Measurements from ENCODE around the gene LOXL1. TPM values are rescaled to one million over a fixed set of nuclear protein-coding genes. Genes with fewer than 3 reads are reported as not detected.

The LOXL1 gene
- total RNA-seq, 1 donor from 2014 or later = 280 TPM

DNA sequence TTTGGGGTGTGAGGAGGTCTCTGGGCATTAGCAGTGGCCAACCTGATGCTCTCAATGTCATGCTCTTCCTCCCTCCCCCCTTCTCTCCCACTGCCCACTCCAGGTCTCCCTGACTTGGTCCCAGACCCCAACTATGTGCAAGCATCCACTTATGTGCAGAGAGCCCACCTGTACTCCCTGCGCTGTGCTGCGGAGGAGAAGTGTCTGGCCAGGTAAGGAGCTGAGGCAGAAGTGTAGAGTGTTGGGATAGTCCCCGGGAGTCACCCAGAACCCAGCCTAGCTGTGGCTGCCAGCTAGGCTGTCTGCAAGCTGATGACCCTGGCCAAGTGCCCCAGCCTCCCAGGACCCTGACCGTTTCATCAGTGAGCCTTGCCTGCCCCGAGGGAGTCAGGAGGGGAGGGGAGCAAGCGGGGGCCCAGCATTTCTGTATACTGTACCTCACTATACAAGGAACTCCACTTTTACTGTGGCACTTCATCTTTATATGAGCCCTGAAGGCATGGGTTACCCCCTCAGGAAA is 16.5 kb downstream of the LOXL1 start:
- Histone ChIP-seq H3K9me3 (ENCODE audit: insufficient read depth, low read depth, low read length) (no peaks in the 10 kb centered on the region), H4K20me1 (ENCODE audit: insufficient read depth, low read length) (peaks cover 3% of the 10 kb centered on the region), H3K4me2 (ENCODE audit: low read length) (no peak overlapping the region), H2AFZ (ENCODE audit: low read depth, low read length) (no peak overlapping the region), H3K27ac (ENCODE audit: low read depth, low read length) (peak overlapping the region; percentile 98), H3K36me3 (ENCODE audit: insufficient read depth, low read length) (peaks cover 17% of the 10 kb centered on the region), H3K4me1 (ENCODE audit: insufficient read depth, low read length) (peaks cover 46% of the 10 kb centered on the region), H3K79me2 (ENCODE audit: insufficient read depth, low read length) (peaks cover 70% of the 10 kb centered on the region), H3K9ac (ENCODE audit: low read length) (peak overlapping the region; percentile 86), H3K27me3 (ENCODE audit: insufficient read depth, low read length) (no peaks in the 10 kb centered on the region), H3K4me3 (ENCODE audit: insufficient read depth, low read depth, low read length) (no peak overlapping the region)
- H3K36me3 Mint-ChIP-seq (ENCODE audit: low read depth, unreplicated experiment) = peaks cover 35% of the 10 kb centered on the region
- peaks cover 2% of the 10 kb centered on the region for H3K9me3 Mint-ChIP-seq (ENCODE audit: unreplicated experiment)
- DNase-seq (ENCODE audit: low read depth) = no peak
- H3K27me3 Mint-ChIP-seq (ENCODE audit: low read depth, unreplicated experiment) = no peaks in the 10 kb centered on the region
- FAIRE-seq = no peak
- no peak overlapping the region for H3K4me3 Mint-ChIP-seq (ENCODE audit: unreplicated experiment)
- peak overlapping the region; percentile 98 for H3K27ac Mint-ChIP-seq (ENCODE audit: unreplicated experiment)
- TF ChIP-seq EZH2 (IDR thresholded peaks at IDR 0.05; ENCODE audit: insufficient read depth, low read length) = no peak
- TF ChIP-seq, protein P1, sequence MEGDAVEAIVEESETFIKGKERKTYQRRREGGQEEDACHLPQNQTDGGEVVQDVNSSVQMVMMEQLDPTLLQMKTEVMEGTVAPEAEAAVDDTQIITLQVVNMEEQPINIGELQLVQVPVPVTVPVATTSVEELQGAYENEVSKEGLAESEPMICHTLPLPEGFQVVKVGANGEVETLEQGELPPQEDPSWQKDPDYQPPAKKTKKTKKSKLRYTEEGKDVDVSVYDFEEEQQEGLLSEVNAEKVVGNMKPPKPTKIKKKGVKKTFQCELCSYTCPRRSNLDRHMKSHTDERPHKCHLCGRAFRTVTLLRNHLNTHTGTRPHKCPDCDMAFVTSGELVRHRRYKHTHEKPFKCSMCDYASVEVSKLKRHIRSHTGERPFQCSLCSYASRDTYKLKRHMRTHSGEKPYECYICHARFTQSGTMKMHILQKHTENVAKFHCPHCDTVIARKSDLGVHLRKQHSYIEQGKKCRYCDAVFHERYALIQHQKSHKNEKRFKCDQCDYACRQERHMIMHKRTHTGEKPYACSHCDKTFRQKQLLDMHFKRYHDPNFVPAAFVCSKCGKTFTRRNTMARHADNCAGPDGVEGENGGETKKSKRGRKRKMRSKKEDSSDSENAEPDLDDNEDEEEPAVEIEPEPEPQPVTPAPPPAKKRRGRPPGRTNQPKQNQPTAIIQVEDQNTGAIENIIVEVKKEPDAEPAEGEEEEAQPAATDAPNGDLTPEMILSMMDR (IDR thresholded peaks at IDR 0.05; ENCODE audit: insufficient read depth, low read depth, low read length) = no peak
- peaks cover 71% of the 10 kb centered on the region for H3K4me1 Mint-ChIP-seq (ENCODE audit: low read depth, unreplicated experiment)

DNA sequence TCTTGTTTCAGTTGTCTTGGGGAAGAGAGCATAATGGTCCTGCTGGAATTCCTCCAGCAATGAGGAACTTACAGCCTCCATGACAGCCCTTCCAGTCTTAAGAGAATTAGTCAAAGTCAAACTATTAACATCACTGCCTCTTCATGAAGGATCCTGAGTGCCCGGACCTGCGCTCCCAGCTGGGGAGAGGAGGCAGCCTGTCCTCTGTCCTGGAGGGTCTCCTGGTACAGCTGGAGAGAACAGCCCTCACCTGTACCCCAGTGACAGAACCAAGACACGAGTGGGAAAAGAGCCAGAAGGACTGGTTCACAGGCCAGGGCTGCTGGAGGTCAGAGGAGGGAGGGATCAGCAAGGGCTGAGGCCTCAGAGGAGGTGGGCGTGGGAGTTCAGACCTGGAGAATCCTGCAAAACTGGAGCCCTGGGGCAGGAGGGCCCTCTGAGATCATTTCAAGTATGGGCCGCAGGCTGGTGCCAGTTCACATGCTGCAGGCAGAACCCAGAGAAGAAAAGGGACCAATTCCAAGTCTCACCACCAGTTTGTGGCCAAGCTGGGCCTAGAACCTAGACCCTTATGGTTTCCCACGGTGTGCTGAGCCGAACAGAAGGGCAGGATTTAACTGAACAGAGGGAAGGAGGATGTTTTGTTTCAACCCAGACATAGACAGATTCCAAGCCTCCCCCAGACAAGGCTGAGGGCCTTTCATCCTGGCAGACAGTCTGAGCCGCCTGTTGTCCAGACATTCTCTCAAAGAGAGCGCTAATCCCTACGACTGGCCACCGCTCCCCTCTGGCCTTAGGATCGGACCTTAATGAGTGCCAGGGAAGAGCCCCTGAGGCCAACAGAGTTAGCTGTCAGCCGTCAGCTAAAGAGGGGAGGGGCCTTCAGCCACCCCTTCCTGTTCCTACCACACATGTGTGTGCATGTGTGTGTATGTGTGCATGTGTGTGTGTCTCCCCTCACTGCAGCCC is 18.2 kb downstream of the LOXL1 start:
- Histone ChIP-seq H3K27me3 (ENCODE audit: insufficient read depth, low read length) (no peaks in the 10 kb centered on the region), H3K27ac (ENCODE audit: low read depth, low read length) (peak overlapping the region; percentile 17)

More for the DNA sequence above, 18.2 kb downstream of the LOXL1 start:
- peaks cover 34% of the 10 kb centered on the region for H3K36me3 Mint-ChIP-seq (ENCODE audit: low read depth, unreplicated experiment)
- peak overlapping the region; percentile 12 for H3K9ac ChIP-seq (ENCODE audit: low read length)
- TF ChIP-seq, protein P1 (IDR thresholded peaks at IDR 0.05; ENCODE audit: insufficient read depth, low read depth, low read length) = no peak
- TF ChIP-seq EZH2 (IDR thresholded peaks at IDR 0.05; ENCODE audit: insufficient read depth, low read length) = no peak
- peak overlapping the region; percentile 54 for H3K4me3 Mint-ChIP-seq (ENCODE audit: unreplicated experiment)
- H3K4me2 ChIP-seq (ENCODE audit: low read length) = no peak overlapping the region
- peaks cover 38% of the 10 kb centered on the region for H3K4me1 ChIP-seq (ENCODE audit: insufficient read depth, low read length)
- peaks cover 2% of the 10 kb centered on the region for H3K9me3 Mint-ChIP-seq (ENCODE audit: unreplicated experiment)
- peak overlapping the region; percentile 94 for H3K27ac Mint-ChIP-seq (ENCODE audit: unreplicated experiment)
- H3K27me3 Mint-ChIP-seq (ENCODE audit: low read depth, unreplicated experiment) = no peaks in the 10 kb centered on the region
- peaks cover 3% of the 10 kb centered on the region for H4K20me1 ChIP-seq (ENCODE audit: insufficient read depth, low read length)
- H3K4me3 ChIP-seq (ENCODE audit: insufficient read depth, low read depth, low read length) = no peak overlapping the region
- no peaks in the 10 kb centered on the region for H3K9me3 ChIP-seq (ENCODE audit: insufficient read depth, low read depth, low read length)
- H3K4me1 Mint-ChIP-seq (ENCODE audit: low read depth, unreplicated experiment) = peaks cover 62% of the 10 kb centered on the region
- peaks cover 33% of the 10 kb centered on the region for H3K36me3 ChIP-seq (ENCODE audit: insufficient read depth, low read length)
- peaks cover 54% of the 10 kb centered on the region for H3K79me2 ChIP-seq (ENCODE audit: insufficient read depth, low read length)
- no peak overlapping the region for H2AFZ ChIP-seq (ENCODE audit: low read depth, low read length)
- DNase-seq (ENCODE audit: low read depth) (no peak), FAIRE-seq (no peak)

Data from astrocyte (in vitro differentiated cells and primary cell).